Measurements from ENCODE around the gene PIP4K2C. TPM values are rescaled to one million over a fixed set of nuclear protein-coding genes. Genes with fewer than 3 reads are reported as not detected.
"Not testable (repeated sequence)": the region's sequence is repeated elsewhere in the genome, so short reads cannot be mapped to it uniquely, and the experiment has no call there.

Gene PIP4K2C
- total and polyA plus RNA-seq, 5 experiments from 2014 or later, result 10.9 to 24.8 (median 23.4) TPM

DNA sequence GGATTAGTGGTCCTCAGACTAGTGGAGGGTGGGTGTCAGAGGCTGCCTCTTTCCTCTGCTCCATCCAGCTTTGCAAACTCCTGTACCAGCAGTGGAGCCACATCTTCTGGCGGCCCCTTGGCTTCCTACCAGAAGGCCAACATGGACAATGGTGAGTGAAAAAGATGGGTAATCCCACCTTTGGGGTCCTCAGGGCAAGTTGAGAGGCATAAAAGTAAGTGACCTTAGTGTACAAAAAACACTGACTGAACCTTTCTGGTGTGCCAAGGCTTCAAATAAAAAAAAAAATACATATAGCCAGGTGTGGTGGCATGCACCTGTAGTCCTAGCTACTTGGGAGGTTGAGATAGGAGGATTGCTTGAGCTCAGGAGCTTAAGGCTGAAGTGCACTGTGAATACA lies 9.2 kb upstream of the PIP4K2C start:
- POLR2A ChIA-PET, result no interaction called here
- H3K9me3 Mint-ChIP-seq, result no peaks in the 10 kb centered on the region
- H3K27me3 Mint-ChIP-seq, result peaks cover 0 to 16% (median 0%) of the 10 kb centered on the region in 5 donors
- peaks cover 0 to 2% (median 0%) of the 10 kb centered on the region in 3 donors for H3K36me3 Mint-ChIP-seq
- no peak for DNase-seq
- ATAC-seq, result no peak
- no peak overlapping the region for H3K27ac Mint-ChIP-seq
- no peak overlapping the region for H3K4me3 Mint-ChIP-seq
- peaks cover 3 to 8% (median 5%) of the 10 kb centered on the region in 4 donors for H3K4me1 Mint-ChIP-seq

DNA sequence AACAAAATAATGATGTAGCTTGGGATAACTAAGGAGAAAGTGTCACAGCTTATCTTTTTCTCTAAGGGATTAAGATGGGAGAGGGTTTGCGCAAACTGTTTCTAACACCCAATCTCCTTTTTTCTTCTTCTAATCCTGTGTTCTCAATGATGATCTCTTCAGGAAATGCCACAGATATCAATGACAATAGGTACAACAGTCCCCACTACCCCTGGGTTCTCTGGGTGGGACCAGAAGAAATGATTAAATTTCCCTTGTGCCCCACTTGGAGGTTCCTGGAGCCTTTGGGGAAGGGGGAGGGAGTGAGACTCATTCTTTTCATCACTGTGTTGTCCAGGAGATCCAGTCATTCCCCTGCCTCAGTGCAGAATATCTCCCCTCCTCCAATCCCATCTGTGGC lies 8.6 kb upstream of the PIP4K2C start:
- no peak overlapping the region for H3K4me3 Mint-ChIP-seq
- H3K9me3 Mint-ChIP-seq, result no peaks in the 10 kb centered on the region
- POLR2A ChIA-PET, result interaction anchor here (0.6 to 2.5 kb wide), 4 partner anchors 40 to 265 kb away, joined by 4 to 11 read pairs (median 6); partner anchors contain the start of gene GLI1
- peaks cover 3 to 8% (median 5%) of the 10 kb centered on the region in 4 donors for H3K4me1 Mint-ChIP-seq
- H3K27ac Mint-ChIP-seq, result no peak overlapping the region
- no peak for ATAC-seq
- H3K36me3 Mint-ChIP-seq, result peaks cover 0 to 2% (median 0%) of the 10 kb centered on the region in 3 donors
- no peak for DNase-seq
- peaks cover 0 to 16% (median 0%) of the 10 kb centered on the region in 5 donors for H3K27me3 Mint-ChIP-seq

DNA sequence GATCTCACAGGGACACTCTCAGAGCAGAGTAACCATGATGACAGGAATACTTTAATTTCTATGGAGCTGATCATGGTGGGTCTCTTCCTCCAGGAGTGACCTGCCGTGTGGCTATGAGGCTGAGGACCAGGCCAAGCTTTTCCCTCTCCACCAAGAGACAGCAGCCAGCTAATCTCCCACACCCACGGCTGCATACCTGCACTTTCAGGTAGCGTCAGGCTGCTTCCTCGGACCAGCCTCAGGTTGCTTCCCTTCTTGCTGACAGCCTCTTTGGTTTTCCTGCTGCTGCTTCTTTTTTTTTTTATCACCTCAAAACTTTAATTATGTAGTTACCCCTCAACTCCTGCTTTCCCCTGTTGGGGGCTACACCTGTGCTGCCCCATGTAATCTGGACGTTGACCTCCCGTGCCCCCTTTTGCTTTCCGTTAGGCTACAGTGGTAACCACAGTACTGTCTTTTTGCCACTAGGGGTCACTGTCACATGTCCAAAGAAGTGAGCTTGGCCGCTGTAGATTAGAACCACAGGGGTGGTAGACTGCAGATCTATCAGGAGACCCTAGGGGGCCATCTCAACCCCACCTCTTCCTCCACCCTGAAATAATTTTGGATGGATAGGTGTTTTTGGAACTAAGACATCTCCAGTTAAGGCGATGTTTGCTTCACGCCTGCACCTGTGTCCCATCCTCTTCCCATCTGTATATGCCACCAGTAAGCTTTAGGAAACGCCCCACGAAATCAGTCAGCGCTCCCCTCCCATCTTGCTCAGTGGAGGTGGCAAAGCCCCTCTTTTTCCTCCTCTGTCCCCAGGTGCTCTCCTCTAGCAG lies 7.8 kb upstream of the PIP4K2C start:
- Mint-ChIP-seq H3K9me3 (no peaks in the 10 kb centered on the region), H3K36me3 (peaks cover 0 to 2% (median 0%) of the 10 kb centered on the region in 3 donors), H3K4me3 (no peak overlapping the region), H3K27ac (peak overlapping the region in 1 of 10 donors; percentile 80), H3K4me1 (peaks cover 3 to 8% (median 5%) of the 10 kb centered on the region in 4 donors), H3K27me3 (peaks cover 0 to 16% (median 0%) of the 10 kb centered on the region in 5 donors)
- peak; percentile 100 for ATAC-seq
- POLR2A ChIA-PET, result interaction anchor here (0.6 to 2.5 kb wide), 6 partner anchors 38 to 176 kb away, joined by 3 to 11 read pairs (median 5); partner anchors contain the start of genes B4GALNT1 and GLI1
- DNase-seq, result peak; percentile 22 to 88 (median 72)

DNA sequence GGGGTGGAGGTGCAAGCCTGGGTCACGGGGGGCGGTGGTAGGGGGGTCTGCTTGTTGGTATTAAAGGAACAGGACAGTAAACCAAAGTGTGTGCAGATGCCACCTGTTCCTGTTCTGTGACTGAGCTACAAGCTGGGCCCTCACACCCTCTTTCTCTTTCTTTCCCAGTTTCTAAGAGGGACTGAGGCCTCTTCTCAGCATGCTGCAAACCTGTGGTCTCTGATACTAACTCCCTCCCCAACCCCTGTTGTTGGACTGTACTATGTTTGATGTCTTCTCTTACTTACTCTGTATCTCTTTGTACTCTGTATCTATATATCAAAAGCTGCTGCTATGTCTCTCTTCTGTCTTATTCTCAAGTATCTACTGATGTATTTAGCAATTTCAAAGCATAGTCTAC lies 6.9 kb upstream of the PIP4K2C start:
- H3K36me3 Mint-ChIP-seq, result peaks cover 0 to 2% (median 0%) of the 10 kb centered on the region in 3 donors
- H3K27ac Mint-ChIP-seq, result no peak overlapping the region
- DNase-seq, result no peak
- POLR2A ChIA-PET, result interaction anchor here (0.5 to 2.5 kb wide), 5 partner anchors 37 to 878 kb away, joined by 3 to 11 read pairs (median 5); partner anchors contain the start of genes B4GALNT1 and GLI1
- peaks cover 3 to 8% (median 5%) of the 10 kb centered on the region in 4 donors for H3K4me1 Mint-ChIP-seq
- peaks cover 0 to 16% (median 0%) of the 10 kb centered on the region in 5 donors for H3K27me3 Mint-ChIP-seq
- H3K9me3 Mint-ChIP-seq, result no peaks in the 10 kb centered on the region
- H3K4me3 Mint-ChIP-seq, result no peak overlapping the region
- no peak for ATAC-seq

DNA sequence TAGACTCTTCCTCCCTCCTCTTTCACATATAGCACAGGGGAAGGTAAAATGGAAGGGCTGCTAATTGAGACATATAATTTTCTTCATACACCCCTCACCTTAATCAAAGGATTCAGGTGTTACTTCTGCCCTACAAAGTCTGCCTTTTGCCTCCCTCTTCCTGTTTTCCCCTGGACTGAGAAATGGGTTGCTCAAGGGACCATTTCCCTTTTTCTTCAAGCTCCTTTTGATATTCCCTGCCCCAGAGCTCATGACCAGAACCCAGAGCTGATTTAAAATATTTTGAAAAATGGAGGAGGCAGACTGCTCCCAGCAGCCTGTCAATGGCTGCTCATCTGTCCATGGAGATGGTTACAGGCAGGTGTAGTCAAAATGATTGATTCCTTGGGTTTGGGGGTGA lies 6.3 kb upstream of the PIP4K2C start:
- DNase-seq (no peak), ATAC-seq (no peak)
- Mint-ChIP-seq H3K36me3 (peaks cover 0 to 2% (median 0%) of the 10 kb centered on the region in 3 donors), H3K27ac (no peak overlapping the region), H3K27me3 (peaks cover 0 to 16% (median 0%) of the 10 kb centered on the region in 5 donors), H3K4me3 (no peak overlapping the region), H3K9me3 (no peaks in the 10 kb centered on the region), H3K4me1 (peaks cover 3 to 8% (median 5%) of the 10 kb centered on the region in 4 donors)
- POLR2A ChIA-PET, result interaction anchor here (0.5 to 2.5 kb wide), 4 partner anchors 48 to 879 kb away, joined by 3 to 11 read pairs (median 4); partner anchors contain the start of genes B4GALNT1 and GLI1

DNA sequence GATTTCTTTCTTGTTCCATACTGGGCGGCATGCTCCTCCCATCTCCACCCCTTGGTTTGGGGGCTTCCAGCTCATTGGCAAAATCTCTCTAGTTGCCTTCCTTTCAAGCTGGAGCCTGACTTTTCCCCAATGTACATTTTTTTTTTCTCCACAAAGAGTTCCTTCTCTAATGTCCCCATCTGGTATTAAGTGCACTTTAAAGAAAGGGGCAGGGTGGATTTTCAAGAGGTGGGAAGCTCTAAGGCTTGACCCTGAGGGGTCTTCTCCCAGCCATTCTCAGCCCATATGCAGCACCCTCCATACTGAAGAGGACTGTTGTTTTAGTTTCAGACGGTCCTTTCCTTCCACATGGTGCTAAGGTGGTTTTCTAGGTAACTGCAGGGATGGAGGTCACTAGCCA lies 5.8 kb upstream of the PIP4K2C start:
- no peaks in the 10 kb centered on the region for H3K9me3 Mint-ChIP-seq
- H3K27me3 Mint-ChIP-seq, result peaks cover 0 to 16% (median 0%) of the 10 kb centered on the region in 5 donors
- peaks cover 0 to 2% (median 0%) of the 10 kb centered on the region in 3 donors for H3K36me3 Mint-ChIP-seq
- no peak overlapping the region for H3K27ac Mint-ChIP-seq
- DNase-seq, result no peak
- POLR2A ChIA-PET, result interaction anchor here (0.6 to 1.6 kb wide), 3 partner anchors 11 to 82 kb away, joined by 4 to 5 read pairs (median 5); partner anchors contain the start of gene B4GALNT1
- peaks cover 3 to 9% (median 5%) of the 10 kb centered on the region in 4 donors for H3K4me1 Mint-ChIP-seq
- H3K4me3 Mint-ChIP-seq, result no peak overlapping the region
- ATAC-seq, result no peak

DNA sequence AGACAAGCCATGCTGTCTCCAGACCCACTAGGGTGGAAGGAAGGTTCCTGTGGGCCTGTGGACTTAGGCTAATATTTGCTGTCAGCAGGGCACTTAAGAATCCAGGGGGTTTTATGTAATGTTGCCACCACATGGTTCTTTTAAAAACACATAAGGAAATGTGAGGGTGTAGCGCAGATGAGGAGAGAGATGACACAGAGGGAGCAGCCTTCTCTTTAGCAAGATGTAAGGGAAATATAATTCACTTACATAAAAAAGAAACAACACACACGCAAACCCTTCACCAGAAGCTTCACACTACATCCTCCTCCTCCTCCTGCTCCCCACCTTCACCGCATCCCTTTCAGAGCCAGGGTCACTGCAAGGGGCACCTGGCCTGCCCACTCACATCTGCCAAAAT lies 4.9 kb upstream of the PIP4K2C start:
- Mint-ChIP-seq H3K9me3 (no peaks in the 10 kb centered on the region), H3K27ac (no peak overlapping the region), H3K36me3 (no peaks in the 10 kb centered on the region), H3K4me1 (peaks cover 8 to 17% (median 12%) of the 10 kb centered on the region in 4 donors), H3K4me3 (no peak overlapping the region), H3K27me3 (peaks cover 0 to 16% (median 0%) of the 10 kb centered on the region in 5 donors)
- POLR2A ChIA-PET, result no interaction called here
- ATAC-seq (no peak), DNase-seq (no peak)

DNA sequence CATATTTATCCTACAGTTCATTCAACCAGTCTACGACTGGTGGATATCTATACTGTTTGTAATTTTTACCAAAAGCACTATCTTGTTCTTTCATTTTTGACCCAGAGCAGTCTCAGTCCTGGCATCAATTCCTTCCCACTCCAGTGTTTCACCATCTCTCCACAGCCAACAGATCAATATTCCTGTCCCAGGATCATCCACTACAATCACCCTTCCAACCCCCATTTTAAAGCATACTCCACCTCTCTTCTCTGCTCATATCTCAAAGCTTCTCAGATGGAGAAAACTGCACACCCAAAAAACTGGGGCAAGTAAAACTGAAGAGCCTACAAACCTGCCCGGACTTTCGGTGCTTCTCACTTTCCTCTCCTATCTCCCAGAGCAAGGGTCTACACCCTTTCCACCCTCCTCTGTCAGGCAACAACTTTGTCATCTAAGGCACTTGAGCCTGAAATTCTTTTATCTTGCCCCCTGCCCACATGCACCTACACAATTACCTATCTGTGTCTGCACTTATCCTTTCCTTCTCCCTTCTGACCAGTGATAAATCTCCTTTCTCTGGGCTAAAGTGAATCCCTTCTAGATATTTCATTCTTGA lies 4.1 kb upstream of the PIP4K2C start:
- Mint-ChIP-seq H3K4me1 (peaks cover 12 to 24% (median 17%) of the 10 kb centered on the region in 4 donors), H3K9me3 (no peaks in the 10 kb centered on the region), H3K36me3 (no peaks in the 10 kb centered on the region), H3K27ac (no peak overlapping the region), H3K4me3 (no peak overlapping the region), H3K27me3 (peaks cover 0 to 16% (median 0%) of the 10 kb centered on the region in 5 donors)
- no peak for ATAC-seq
- POLR2A ChIA-PET, result no interaction called here
- no peak for DNase-seq

DNA sequence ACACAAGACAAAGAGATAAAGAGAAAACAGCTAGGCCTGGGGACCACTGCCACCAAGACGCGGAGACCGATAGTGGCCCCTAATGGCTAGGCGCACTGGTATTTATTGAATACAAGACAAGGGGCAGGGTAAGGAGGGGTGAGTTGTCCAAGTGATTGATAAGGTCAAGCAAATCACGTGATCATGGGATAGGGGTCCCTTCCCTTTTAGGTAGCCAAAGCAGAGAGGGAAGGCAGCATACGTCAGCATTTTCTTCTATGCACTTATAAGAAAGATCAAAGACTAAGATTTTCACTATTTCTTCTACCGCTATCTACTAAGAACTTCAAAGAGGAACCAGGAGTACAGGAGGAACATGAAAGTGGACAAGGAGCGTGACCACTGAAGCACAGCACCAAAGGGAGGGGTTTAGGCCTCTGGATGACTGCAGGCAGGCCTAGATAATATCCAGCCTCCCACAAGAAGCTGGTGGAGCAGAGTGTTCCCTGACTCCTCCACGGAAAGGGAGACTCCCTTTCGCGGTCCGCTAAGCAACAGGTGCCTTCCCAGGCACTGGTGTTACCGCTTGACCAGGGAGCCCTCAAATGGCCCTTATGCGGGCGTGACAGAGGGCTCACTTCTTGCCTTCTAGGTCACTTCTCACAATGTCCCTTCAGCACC lies 1.9 kb upstream of the PIP4K2C start:
- H3K36me3 Mint-ChIP-seq, DNase-seq, ATAC-seq, H3K9me3 Mint-ChIP-seq, POLR2A ChIA-PET: not testable (repeated sequence)
- Mint-ChIP-seq H3K27me3 (peaks cover 0 to 11% (median 0%) of the 10 kb centered on the region in 5 donors), H3K4me3 (peak overlapping the region in 3 of 10 donors; percentile 14 to 39 (median 29)), H3K4me1 (peaks cover 19 to 37% (median 32%) of the 10 kb centered on the region in 4 donors), H3K27ac (peak overlapping the region in 2 of 10 donors; percentile 13 to 35)

DNA sequence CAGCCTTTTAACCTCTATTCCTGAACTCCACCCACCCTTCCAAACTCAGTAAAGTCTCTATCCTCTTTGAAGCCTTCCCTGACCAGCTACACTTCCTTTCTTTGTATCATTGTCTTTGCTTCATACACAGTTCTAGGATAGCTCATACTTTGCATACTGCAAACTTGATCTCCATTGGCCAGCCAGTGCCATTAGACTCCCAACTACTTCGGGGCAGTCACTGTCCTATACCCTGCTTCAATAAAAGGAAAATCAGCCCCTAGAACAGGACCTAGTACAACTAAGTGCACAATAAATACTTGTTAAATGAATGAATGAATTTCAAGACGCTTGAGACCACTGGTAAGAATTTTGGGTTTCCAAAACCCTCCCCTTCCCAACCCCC lies 521 bp upstream of the PIP4K2C start:
- H3K9me3 Mint-ChIP-seq, result no peaks in the 10 kb centered on the region
- H3K4me3 Mint-ChIP-seq, result peak overlapping the region; percentile 85 to 92 (median 89)
- H3K27me3 Mint-ChIP-seq, result peaks cover 0 to 5% (median 0%) of the 10 kb centered on the region in 5 donors
- DNase-seq (no peak), ATAC-seq (no peak)
- POLR2A ChIA-PET, result interaction anchor here (0.7 to 2.3 kb wide), 6 partner anchors 30 to 132 kb away, joined by 3 to 9 read pairs (median 5); partner anchors contain the start of gene DDIT3
- H3K4me1 Mint-ChIP-seq, result peaks cover 19 to 38% (median 32%) of the 10 kb centered on the region in 4 donors
- H3K27ac Mint-ChIP-seq, result peak overlapping the region; percentile 73 to 94 (median 90)
- peaks cover 0 to 15% (median 3%) of the 10 kb centered on the region in 3 donors for H3K36me3 Mint-ChIP-seq

DNA sequence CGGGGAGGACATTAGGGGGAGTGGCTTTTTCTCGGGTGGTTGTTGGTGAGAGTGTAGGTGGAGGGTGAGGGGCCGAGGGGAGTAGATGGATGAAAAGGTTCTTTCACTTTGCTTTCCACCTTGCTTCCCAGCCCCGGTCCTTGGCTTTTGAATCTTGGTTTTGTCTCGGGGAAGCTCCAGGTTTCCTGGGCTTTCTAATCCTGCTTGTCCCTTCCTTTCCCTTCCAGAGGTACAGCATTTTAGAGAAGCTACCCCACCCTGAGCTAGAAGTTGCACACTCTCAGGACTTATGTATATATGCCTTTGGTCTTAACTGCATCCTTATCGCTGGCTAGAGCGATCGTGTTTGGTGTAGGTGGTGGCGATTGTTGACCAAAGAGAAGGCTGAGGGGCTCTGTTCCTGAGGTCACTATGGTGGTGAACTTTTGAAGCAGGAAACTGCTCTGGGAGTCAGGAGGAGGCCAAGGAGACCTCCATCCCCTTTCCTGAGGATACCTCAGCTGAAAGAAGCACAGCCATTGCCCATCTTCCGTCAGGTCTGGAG lies 862 bp downstream of the PIP4K2C start:
- H3K27me3 Mint-ChIP-seq, result no peaks in the 10 kb centered on the region
- no peaks in the 10 kb centered on the region for H3K9me3 Mint-ChIP-seq
- ATAC-seq (no peak), DNase-seq (no peak)
- peaks cover 19 to 38% (median 32%) of the 10 kb centered on the region in 4 donors for H3K4me1 Mint-ChIP-seq
- POLR2A ChIA-PET, result interaction anchor here (1.3 to 2.3 kb wide), 5 partner anchors 11 to 115 kb away, joined by 3 to 9 read pairs (median 5); partner anchors contain the start of gene DDIT3
- peak overlapping the region; percentile 85 to 92 (median 89) for H3K4me3 Mint-ChIP-seq
- H3K27ac Mint-ChIP-seq, result peak overlapping the region; percentile 73 to 94 (median 90)
- peaks cover 4 to 29% (median 12%) of the 10 kb centered on the region in 3 donors for H3K36me3 Mint-ChIP-seq

Measured in naive thymus-derived CD8-positive, alpha-beta T cell (primary cell).